HFFc6 (cell line): ENCODE measurements around the gene TP53TG5. TPM values are rescaled to one million over a fixed set of nuclear protein-coding genes. Genes with fewer than 3 reads are reported as not detected.

Experiments used
- DNase-seq: peaks from one replicate; pipeline ENCODE4 v3.0.0-alpha.2; 2018
- H3K27ac Mint-ChIP-seq: 2 replicates; pipeline ENCODE4 v1.8.0; 2020; ENCODE audit warnings: mild to moderate bottlenecking, mixed read lengths
- H3K27me3 Mint-ChIP-seq: 2 replicates; pipeline ENCODE4 v1.8.0; 2021; ENCODE audit warnings: mild to moderate bottlenecking, moderate library complexity, mixed read lengths; ENCODE audit not compliant: insufficient read depth
- H3K36me3 Mint-ChIP-seq: 2 replicates; pipeline ENCODE4 v1.8.0; 2021; ENCODE audit warnings: low read depth, mixed read lengths
- H3K4me1 Mint-ChIP-seq: 2 replicates; pipeline ENCODE4 v1.8.0; 2020; ENCODE audit warnings: low read depth, mixed read lengths
- H3K4me3 Mint-ChIP-seq: 2 replicates; pipeline ENCODE4 v1.8.0; 2020; ENCODE audit warnings: mild to moderate bottlenecking, moderate library complexity, mixed read lengths
- H3K9me3 Mint-ChIP-seq: 2 replicates; pipeline ENCODE4 v1.8.0; 2020; ENCODE audit warnings: mild to moderate bottlenecking, mixed read lengths
- CTCF ChIP-seq: fragments of 200-600 bp; sonication (generic); IDR thresholded peaks from 2 replicates; pipeline ENCODE4 v1.5.0; 2021; ENCODE audit warnings: antibody characterized with exemption, mild to moderate bottlenecking
- total RNA-seq, 6 experiments: library from RNA; stranded (reverse); fragmentation: NEBNext Ultra II Directional; extraction: Animal tissue kit (Norgen Biotek cat#: 25700); gene quantifications; 2 replicates in 1 of 6; 3 replicates in 5 of 6; pipeline ENCODE4 v1.2.3, GENCODE V29; 2021

Gene TP53TG5
- total RNA-seq, 6 experiments from 2014 or later, result not detected

GRCh38 chr20:45367126-45367525 is 11.0 kb downstream of the TP53TG5 start:
- TF ChIP-seq CTCF, result no peak
- DNase-seq, result no peak
- Mint-ChIP-seq H3K9me3 (no peaks in the 10 kb centered on the region), H3K4me1 (peaks cover 14% of the 10 kb centered on the region), H3K27me3 (peaks cover 5% of the 10 kb centered on the region; the same call in 1 of the 2 replicates), H3K4me3 (no peak overlapping the region), H3K27ac (no peak overlapping the region), H3K36me3 (peaks cover 5% of the 10 kb centered on the region)

- Mint-ChIP-seq H3K4me3 (no peak overlapping the region), H3K9me3 (no peaks in the 10 kb centered on the region), H3K36me3 (peaks cover 5% of the 10 kb centered on the region), H3K27me3 (peaks cover 5% of the 10 kb centered on the region; the same call in 1 of the 2 replicates), H3K27ac (no peak overlapping the region), H3K4me1 (peaks cover 14% of the 10 kb centered on the region)
- TF ChIP-seq CTCF, result no peak
- no peak for DNase-seq
Observed at GRCh38 chr20:45366631-45367030, 11.5 kb downstream of the TP53TG5 start.

GRCh38 chr20:45366192-45366591 is 11.9 kb downstream of the TP53TG5 start:
- Mint-ChIP-seq H3K4me1 (peaks cover 14% of the 10 kb centered on the region), H3K36me3 (peaks cover 5% of the 10 kb centered on the region), H3K27me3 (peaks cover 5% of the 10 kb centered on the region; the same call in 1 of the 2 replicates), H3K4me3 (no peak overlapping the region), H3K27ac (no peak overlapping the region), H3K9me3 (no peaks in the 10 kb centered on the region)
- TF ChIP-seq CTCF, result no peak
- DNase-seq, result no peak

GRCh38 chr20:45365444-45365970 is 12.6 kb downstream of the TP53TG5 start:
- no peak overlapping the region for H3K4me3 Mint-ChIP-seq
- TF ChIP-seq CTCF, result no peak

GRCh38 chr20:45363611-45364492 is 14.3 kb downstream of the TP53TG5 start:
- Mint-ChIP-seq H3K27ac (peak overlapping the region; percentile 100), H3K27me3 (peaks cover 5% of the 10 kb centered on the region; the same call in 1 of the 2 replicates), H3K4me1 (peaks cover 36% of the 10 kb centered on the region), H3K36me3 (peaks cover 5% of the 10 kb centered on the region), H3K9me3 (no peaks in the 10 kb centered on the region), H3K4me3 (peak overlapping the region; percentile 100)
- DNase-seq, result no peak
- no peak for TF ChIP-seq CTCF

More at GRCh38 chr20:45365444-45365970, 12.6 kb downstream of the TP53TG5 start:
- H3K9me3 Mint-ChIP-seq, result no peaks in the 10 kb centered on the region
- no peak for DNase-seq
- H3K27me3 Mint-ChIP-seq, result peaks cover 5% of the 10 kb centered on the region; the same call in 1 of the 2 replicates
- H3K4me1 Mint-ChIP-seq, result peaks cover 20% of the 10 kb centered on the region
- H3K27ac Mint-ChIP-seq, result no peak overlapping the region
- H3K36me3 Mint-ChIP-seq, result peaks cover 5% of the 10 kb centered on the region
